Activated B cell treated with CpG ODN at 0.5 μM for 24 hours (primary cell): Measurements from ENCODE around the gene POLK. TPM values are rescaled to one million over a fixed set of nuclear protein-coding genes. Genes with fewer than 3 reads are reported as not detected.

Experiments used
- ATAC-seq: fragments of 200-7000 bp; cut with Tn5 transposase; one replicate; pipeline ENCODE4 v1.10.0; 2021; ENCODE audit warnings: low read depth, mild to moderate bottlenecking, moderate library complexity
- CTCF ChIA-PET: fragments of 350-600 bp; sonication (Branson Sonifier 250); formaldehyde crosslinking; loops from one replicate; lab custom pipeline; 2021; ENCODE audit warnings: antibody characterized with exemption; lab: Charles Lee
- POLR2A ChIA-PET: fragments of 350-600 bp; sonication (Branson Sonifier 250); formaldehyde crosslinking; loops from one replicate; lab custom pipeline; 2021; ENCODE audit warnings: antibody characterized with exemption; lab: Charles Lee
- DNase-seq: peaks from one replicate; pipeline ENCODE4 v3.0.0; 2022
- H3K27ac Mint-ChIP-seq: one replicate; pipeline ENCODE4 v1.8.0; 2020; ENCODE audit warnings: mixed read lengths
- H3K27me3 Mint-ChIP-seq: one replicate; pipeline ENCODE4 v1.8.0; 2021; ENCODE audit warnings: mixed read lengths
- H3K36me3 Mint-ChIP-seq: one replicate; pipeline ENCODE4 v1.8.0; 2021; ENCODE audit warnings: low read depth, mixed read lengths
- H3K4me1 Mint-ChIP-seq: one replicate; pipeline ENCODE4 v1.8.0; 2021; ENCODE audit warnings: mixed read lengths
- H3K4me3 Mint-ChIP-seq: one replicate; pipeline ENCODE4 v1.8.0; 2020; ENCODE audit warnings: mild to moderate bottlenecking, mixed read lengths
- H3K9me3 Mint-ChIP-seq: one replicate; pipeline ENCODE4 v1.8.0; 2020; ENCODE audit warnings: mixed read lengths
- CTCF ChIP-seq: fragments of 200-600 bp; IDR thresholded peaks from one replicate; pipeline ENCODE4 v1.8.0; 2022; ENCODE audit warnings: antibody characterized with exemption, mild to moderate bottlenecking
- intact Hi-C: fragments of 100-400 bp; cut with micrococcal nuclease; formaldehyde crosslinking; loops from one replicate; pipeline ENCODE4 v1.15.1; 2024
- total RNA-seq: library from RNA; stranded (reverse); gene quantifications from 2 replicates; pipeline ENCODE4 v1.2.3, GENCODE V29; 2022

The POLK gene
- total RNA-seq, 1 donor from 2014 or later, result 34.0 TPM

GRCh38 chr5:75550597-75550996, 38.9 kb downstream of the POLK start:
- Mint-ChIP-seq H3K9me3 (no peaks in the 10 kb centered on the region), H3K4me1 (peaks cover 13% of the 10 kb centered on the region), H3K27me3 (no peaks in the 10 kb centered on the region), H3K4me3 (no peak overlapping the region), H3K27ac (peak overlapping the region; percentile 65), H3K36me3 (peaks cover 47% of the 10 kb centered on the region)
- DNase-seq, result no peak
- TF ChIP-seq CTCF, result no peak
- intact Hi-C loops, result loop anchor here (2.0 to 5.0 kb wide), 3 partner anchors 16 to 37 kb away; no protein-coding TSS in a partner anchor
- peak; percentile 69 for ATAC-seq
- CTCF ChIA-PET, result interaction anchor here (0.6 kb wide), 1 partner anchor 38 kb away, joined by 3 read pairs; no protein-coding TSS in a partner anchor
- POLR2A ChIA-PET, result interaction anchor here (0.6 kb wide), 1 partner anchor 41 kb away, joined by 3 read pairs; no protein-coding TSS in a partner anchor

DNA sequence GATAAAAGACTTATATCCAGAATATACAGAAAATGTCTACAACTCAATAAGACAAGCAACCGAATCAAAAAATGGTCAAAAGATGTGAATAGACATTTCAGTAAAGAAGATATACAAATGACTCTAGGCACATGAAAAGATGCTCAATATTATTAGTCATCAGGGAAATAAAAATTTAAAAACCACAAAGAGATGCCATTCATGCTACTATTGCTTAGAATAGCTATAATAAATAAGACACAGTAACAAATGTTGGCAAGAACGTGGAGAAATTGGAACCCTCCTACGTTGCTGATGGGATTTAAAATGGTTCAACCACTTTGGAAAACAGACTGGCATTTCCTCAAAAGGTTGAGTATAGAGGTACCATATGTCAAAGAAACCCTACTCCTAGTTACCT, 39.8 kb downstream of the POLK start:
- intact Hi-C loops, result loop anchor here (2.0 to 5.0 kb wide), 3 partner anchors 15 to 36 kb away; no protein-coding TSS in a partner anchor
- Mint-ChIP-seq H3K27me3 (no peaks in the 10 kb centered on the region), H3K4me3 (no peak overlapping the region), H3K9me3 (no peaks in the 10 kb centered on the region), H3K36me3 (peaks cover 53% of the 10 kb centered on the region), H3K4me1 (peaks cover 13% of the 10 kb centered on the region), H3K27ac (no peak overlapping the region)
- ChIA-PET CTCF (no interaction called here), POLR2A (interaction anchor here (1.7 kb wide), 1 partner anchor 15 kb away, joined by 4 read pairs; no protein-coding TSS in a partner anchor)
- ATAC-seq (no peak), DNase-seq (no peak)
- no peak for TF ChIP-seq CTCF

DNA sequence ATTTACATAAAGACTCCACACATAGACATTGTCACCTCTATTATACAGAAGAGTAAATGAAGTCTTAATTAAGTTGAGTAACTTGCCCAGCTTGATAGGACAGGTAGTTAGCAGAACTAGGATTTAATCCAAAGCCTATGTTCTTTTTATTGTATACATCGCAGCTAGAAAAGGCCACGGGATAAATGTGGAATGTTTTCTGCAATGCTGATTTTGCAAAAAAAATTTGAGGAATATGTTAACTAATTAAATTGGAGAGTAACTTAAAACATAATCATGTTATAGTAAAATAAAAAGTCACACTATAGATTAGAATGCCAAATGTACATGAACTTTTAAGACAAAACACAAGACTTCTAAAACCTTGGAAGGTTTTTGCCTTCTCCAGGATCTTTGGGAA, 41.1 kb downstream of the POLK start:
- CTCF ChIA-PET, result interaction anchor here (0.7 to 1.3 kb wide), 2 partner anchors 128 to 215 kb away, joined by 3 read pairs; no protein-coding TSS in a partner anchor
- no peak for TF ChIP-seq CTCF
- intact Hi-C loops, result loop anchor here (5.0 kb wide), 1 partner anchor 35 kb away; no protein-coding TSS in a partner anchor
- DNase-seq, result no peak
- ATAC-seq, result no peak
- H3K9me3 Mint-ChIP-seq, result no peaks in the 10 kb centered on the region
- H3K27me3 Mint-ChIP-seq, result no peaks in the 10 kb centered on the region
- POLR2A ChIA-PET, result interaction anchor here (1.7 kb wide), 1 partner anchor 14 kb away, joined by 4 read pairs; no protein-coding TSS in a partner anchor
- H3K4me1 Mint-ChIP-seq, result peaks cover 13% of the 10 kb centered on the region
- H3K36me3 Mint-ChIP-seq, result peaks cover 64% of the 10 kb centered on the region
- H3K27ac Mint-ChIP-seq, result no peak overlapping the region
- H3K4me3 Mint-ChIP-seq, result no peak overlapping the region

DNA sequence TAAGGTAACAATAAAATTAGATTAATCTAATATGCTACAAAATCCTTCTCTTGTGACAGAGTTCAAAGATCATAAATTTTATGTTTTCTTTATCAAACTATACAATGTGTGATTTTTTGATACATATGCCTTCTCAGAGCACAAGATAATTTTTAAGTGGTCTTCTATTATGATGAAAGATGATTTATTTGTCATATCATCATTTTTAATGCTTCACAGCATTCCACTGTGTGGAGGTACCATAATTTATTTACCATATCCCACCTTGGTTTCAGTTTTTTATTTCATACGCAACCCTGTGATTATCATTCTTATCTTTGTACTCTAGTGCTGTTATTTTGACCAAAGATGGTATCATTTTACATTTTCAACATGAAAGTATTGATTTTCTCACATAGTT, 41.7 kb downstream of the POLK start:
- no peaks in the 10 kb centered on the region for H3K27me3 Mint-ChIP-seq
- DNase-seq (no peak), ATAC-seq (no peak)
- peaks cover 13% of the 10 kb centered on the region for H3K4me1 Mint-ChIP-seq
- H3K27ac Mint-ChIP-seq, result no peak overlapping the region
- intact Hi-C loops, result loop anchor here (5.0 kb wide), 1 partner anchor 34 kb away; no protein-coding TSS in a partner anchor
- peaks cover 70% of the 10 kb centered on the region for H3K36me3 Mint-ChIP-seq
- no peak overlapping the region for H3K4me3 Mint-ChIP-seq
- no peaks in the 10 kb centered on the region for H3K9me3 Mint-ChIP-seq
- CTCF ChIA-PET, result no interaction called here
- TF ChIP-seq CTCF, result no peak
- POLR2A ChIA-PET, result interaction anchor here (1.7 kb wide), 1 partner anchor 13 kb away, joined by 4 read pairs; no protein-coding TSS in a partner anchor

DNA sequence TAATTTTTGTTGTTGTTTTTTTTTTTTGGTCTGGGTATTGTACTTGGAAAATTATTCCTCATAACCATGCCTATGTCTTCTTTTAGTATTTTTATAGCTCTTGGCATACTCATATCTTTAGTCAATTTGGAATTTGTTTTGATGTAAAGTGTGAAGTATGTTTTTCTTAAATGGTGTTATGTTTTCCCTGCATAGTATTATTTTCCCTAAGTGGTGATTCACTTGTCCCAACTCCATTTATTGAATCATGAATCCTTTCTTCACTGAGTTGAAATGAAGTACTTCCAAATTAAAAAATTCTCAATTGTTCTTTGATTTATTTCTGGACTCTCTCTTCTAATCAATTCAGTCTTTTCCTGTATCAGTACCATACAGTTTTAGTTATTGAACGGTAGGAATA, 46.5 kb downstream of the POLK start:
- peaks cover 11% of the 10 kb centered on the region for H3K9me3 Mint-ChIP-seq
- ChIA-PET POLR2A (no interaction called here), CTCF (no interaction called here)
- peaks cover 5% of the 10 kb centered on the region for H3K4me1 Mint-ChIP-seq
- intact Hi-C loops, result loop anchor here (2.0 kb wide), 1 partner anchor 17 kb away; no protein-coding TSS in a partner anchor
- H3K27me3 Mint-ChIP-seq, result no peaks in the 10 kb centered on the region
- no peak overlapping the region for H3K27ac Mint-ChIP-seq
- no peak for DNase-seq
- ATAC-seq, result no peak
- peaks cover 73% of the 10 kb centered on the region for H3K36me3 Mint-ChIP-seq
- H3K4me3 Mint-ChIP-seq, result no peak overlapping the region
- TF ChIP-seq CTCF, result no peak
